SH-SY5Y (cell line): ENCODE data around the gene HOXB7.

ENCODE experiments used
- GATA2 ChIP-seq: IDR thresholded peaks from 2 replicates; pipeline ENCODE4 v1.6.1; 2011; ENCODE audit warnings: mild to moderate bottlenecking, low read depth, low read length
- GATA3 ChIP-seq: IDR thresholded peaks from 2 replicates; pipeline ENCODE4 v1.6.1; 2011; ENCODE audit warnings: low read depth, mild to moderate bottlenecking, low read length, moderate library complexity

- TF ChIP-seq GATA2: no peak
- no peak for TF ChIP-seq GATA3
Observed at GRCh38 chr17:48637323-48638260, 26.8 kb upstream of the HOXB7 start.
